BLaER1 (cell line): ENCODE results near the gene SYT6.

Experiments used
- H3K27ac ChIP-seq: shearing (Covaris generic); formaldehyde crosslinking; 2 replicates; pipeline ENCODE4 v1.8.1; 2022
- H3K27me3 ChIP-seq: shearing (Covaris generic); formaldehyde crosslinking; 2 replicates; pipeline ENCODE4 v1.8.1; 2022
- H3K36me3 ChIP-seq: shearing (Covaris generic); formaldehyde crosslinking; 2 replicates; pipeline ENCODE4 v1.8.1; 2022
- H3K4me1 ChIP-seq: shearing (Covaris generic); formaldehyde crosslinking; 2 replicates; pipeline ENCODE4 v1.8.1; 2022
- H3K4me2 ChIP-seq: shearing (Covaris generic); formaldehyde crosslinking; 2 replicates; pipeline ENCODE4 v1.8.1; 2022
- H3K4me3 ChIP-seq: shearing (Covaris generic); formaldehyde crosslinking; 2 replicates; pipeline ENCODE4 v1.8.1; 2022
- H3K9ac ChIP-seq: shearing (Covaris generic); formaldehyde crosslinking; 2 replicates; pipeline ENCODE4 v1.8.1; 2022
- H3K9me3 ChIP-seq: shearing (Covaris generic); formaldehyde crosslinking; 2 replicates; pipeline ENCODE4 v1.8.1; 2022
- H4K20me1 ChIP-seq: shearing (Covaris generic); formaldehyde crosslinking; 2 replicates; pipeline ENCODE4 v1.8.1; 2022
- Cebpa-rat ChIP-seq: shearing (Covaris generic); IDR thresholded peaks from 2 replicates; pipeline ENCODE4 v1.8.1; 2022

SYT6 gene

GRCh38 chr1:114155706-114156105, 2.0 kb upstream of the SYT6 start:
- TF ChIP-seq Cebpa-rat: no peak
- Histone ChIP-seq H4K20me1 (no peaks in the 10 kb centered on the region), H3K27me3 (peaks cover 46% of the 10 kb centered on the region), H3K9me3 (peaks cover 32% of the 10 kb centered on the region), H3K27ac (no peak overlapping the region), H3K4me3 (no peak overlapping the region), H3K4me2 (no peak overlapping the region), H3K9ac (no peak overlapping the region), H3K36me3 (no peaks in the 10 kb centered on the region), H3K4me1 (no peaks in the 10 kb centered on the region)

DNA sequence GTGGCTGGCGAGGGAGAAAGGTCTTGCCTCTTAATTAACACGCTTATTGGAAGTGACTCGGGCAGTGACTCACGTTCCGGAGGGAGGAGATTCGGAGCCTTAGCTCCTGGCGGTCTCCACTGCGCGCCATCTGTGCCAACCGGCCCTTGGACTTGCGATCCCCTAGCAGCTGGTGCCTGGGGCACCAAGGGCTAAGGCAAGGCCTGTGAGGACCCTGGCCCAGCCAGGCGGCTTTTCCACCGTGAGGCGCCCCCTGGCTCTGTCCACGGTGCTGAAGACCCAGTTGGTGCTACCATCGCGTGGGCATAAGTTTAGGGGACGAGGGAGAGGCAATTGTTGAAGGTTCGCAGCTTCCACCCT, 1.3 kb upstream of the SYT6 start:
- TF ChIP-seq Cebpa-rat: no peak
- Histone ChIP-seq H3K4me1 (no peaks in the 10 kb centered on the region), H3K4me3 (no peak overlapping the region), H3K9ac (no peak overlapping the region), H3K27ac (no peak overlapping the region), H4K20me1 (no peaks in the 10 kb centered on the region), H3K9me3 (peaks cover 32% of the 10 kb centered on the region), H3K4me2 (no peak overlapping the region), H3K36me3 (no peaks in the 10 kb centered on the region), H3K27me3 (peaks cover 46% of the 10 kb centered on the region)

DNA sequence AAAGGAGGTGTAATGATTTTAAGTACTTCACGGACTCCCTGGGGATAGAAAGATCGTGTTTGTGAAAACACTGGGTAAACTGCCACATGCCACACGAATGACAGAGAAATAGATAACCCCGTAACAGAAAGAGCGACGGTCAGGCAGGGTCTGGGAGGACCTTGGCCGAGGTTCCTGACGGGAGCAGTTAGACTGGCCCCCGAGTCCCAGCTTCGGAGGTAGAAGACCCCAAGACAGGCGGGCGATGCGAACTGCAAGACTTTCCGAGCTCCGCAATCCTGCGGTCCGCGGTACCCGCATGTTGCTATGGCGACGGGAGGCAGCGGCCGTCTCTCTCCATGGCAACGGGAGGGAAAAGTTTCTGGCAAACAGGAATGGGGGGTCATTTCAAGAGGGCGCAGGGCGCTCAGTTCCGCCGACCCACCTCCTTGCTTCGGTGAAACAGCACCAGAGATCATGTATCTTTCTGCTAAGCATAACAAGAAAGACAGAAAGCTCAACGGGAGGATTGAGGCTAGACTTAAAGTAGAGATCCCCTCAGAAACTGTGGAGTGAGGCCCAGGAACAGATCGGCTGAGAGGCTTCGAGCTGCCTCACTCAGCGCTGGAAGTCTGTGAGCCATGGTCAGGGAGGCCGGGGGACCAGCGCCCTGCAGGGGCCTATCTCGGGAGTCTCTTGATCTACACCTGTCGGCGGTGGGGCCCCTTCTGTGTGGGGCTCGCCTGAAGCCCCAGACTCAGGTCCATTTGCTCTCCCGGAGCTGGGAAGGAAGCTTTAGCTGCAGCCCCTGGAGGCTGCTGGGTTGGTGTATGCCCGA, 685 bp upstream of the SYT6 start:
- H3K4me3 ChIP-seq: no peak overlapping the region
- peaks cover 32% of the 10 kb centered on the region for H3K9me3 ChIP-seq
- no peaks in the 10 kb centered on the region for H4K20me1 ChIP-seq
- H3K9ac ChIP-seq: no peak overlapping the region
- no peaks in the 10 kb centered on the region for H3K36me3 ChIP-seq
- no peak overlapping the region for H3K4me2 ChIP-seq
- H3K27me3 ChIP-seq: peaks cover 46% of the 10 kb centered on the region
- no peak for TF ChIP-seq Cebpa-rat
- H3K4me1 ChIP-seq: no peaks in the 10 kb centered on the region
- no peak overlapping the region for H3K27ac ChIP-seq

GRCh38 chr1:114152508-114153260, 985 bp downstream of the SYT6 start:
- no peak for TF ChIP-seq Cebpa-rat
- Histone ChIP-seq H3K27ac (no peak overlapping the region), H3K9ac (no peak overlapping the region), H3K9me3 (peaks cover 32% of the 10 kb centered on the region), H3K36me3 (no peaks in the 10 kb centered on the region), H3K4me2 (no peak overlapping the region), H4K20me1 (no peaks in the 10 kb centered on the region), H3K4me1 (no peaks in the 10 kb centered on the region), H3K27me3 (peaks cover 46% of the 10 kb centered on the region), H3K4me3 (no peak overlapping the region)

- no peak overlapping the region for H3K4me2 ChIP-seq
- H3K36me3 ChIP-seq: no peaks in the 10 kb centered on the region
- H3K27ac ChIP-seq: no peak overlapping the region
- H4K20me1 ChIP-seq: no peaks in the 10 kb centered on the region
- H3K4me3 ChIP-seq: no peak overlapping the region
- H3K27me3 ChIP-seq: peaks cover 46% of the 10 kb centered on the region
- H3K9ac ChIP-seq: no peak overlapping the region
- no peaks in the 10 kb centered on the region for H3K4me1 ChIP-seq
- TF ChIP-seq Cebpa-rat: no peak
- peaks cover 32% of the 10 kb centered on the region for H3K9me3 ChIP-seq
Measured at GRCh38 chr1:114152089-114152507, 1.6 kb downstream of the SYT6 start.

DNA sequence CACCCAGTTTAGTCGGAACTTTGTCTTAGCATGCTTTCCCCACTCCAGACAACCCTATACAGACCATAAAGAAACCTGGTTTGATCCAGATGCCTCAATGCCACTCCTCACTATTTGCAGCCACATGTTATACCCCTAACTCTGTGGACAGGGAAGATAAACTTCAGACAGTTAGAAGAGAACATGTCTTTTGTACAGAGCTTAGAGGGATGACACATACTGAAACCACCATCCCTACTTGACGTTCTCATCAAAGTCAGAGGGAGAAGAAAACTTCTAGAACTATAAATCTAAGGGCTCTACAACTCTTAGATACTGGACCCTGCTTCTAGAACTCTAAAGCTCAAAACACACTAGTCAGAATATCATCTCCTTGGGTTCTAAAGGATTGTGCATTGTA, 3.7 kb downstream of the SYT6 start:
- Histone ChIP-seq H3K9ac (no peak overlapping the region), H3K4me2 (no peak overlapping the region), H3K4me1 (no peaks in the 10 kb centered on the region)

DNA sequence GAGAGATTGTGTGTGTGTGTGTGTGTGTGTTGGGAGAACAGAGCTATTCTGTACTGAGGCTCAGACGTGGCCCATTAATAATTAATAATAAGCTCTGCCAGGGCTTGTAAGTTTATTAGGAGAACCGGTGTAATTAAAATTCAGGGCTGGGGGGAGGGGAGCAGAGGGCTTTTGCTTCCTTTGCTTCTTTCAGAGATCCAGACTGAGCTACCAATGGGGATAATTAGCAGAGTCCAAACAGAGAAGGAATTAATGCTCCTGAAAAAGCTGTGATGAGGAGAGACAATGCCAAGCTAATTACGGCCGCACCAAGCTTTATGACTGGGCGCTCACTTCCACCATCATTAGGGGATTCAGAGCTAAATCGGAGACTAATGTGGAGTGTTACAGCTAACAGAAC, 4.5 kb downstream of the SYT6 start:
- no peak overlapping the region for H3K27ac ChIP-seq
- H3K4me1 ChIP-seq: no peaks in the 10 kb centered on the region
- no peak overlapping the region for H3K4me2 ChIP-seq
- TF ChIP-seq Cebpa-rat: no peak
- no peaks in the 10 kb centered on the region for H4K20me1 ChIP-seq
- H3K9me3 ChIP-seq: peaks cover 23% of the 10 kb centered on the region
- no peaks in the 10 kb centered on the region for H3K36me3 ChIP-seq
- no peak overlapping the region for H3K9ac ChIP-seq
- peaks cover 34% of the 10 kb centered on the region for H3K27me3 ChIP-seq
- no peak overlapping the region for H3K4me3 ChIP-seq

More for the DNA sequence above, 3.7 kb downstream of the SYT6 start:
- Histone ChIP-seq H3K4me3 (no peak overlapping the region), H3K36me3 (no peaks in the 10 kb centered on the region), H3K9me3 (peaks cover 31% of the 10 kb centered on the region), H4K20me1 (no peaks in the 10 kb centered on the region), H3K27ac (no peak overlapping the region), H3K27me3 (peaks cover 42% of the 10 kb centered on the region)
- no peak for TF ChIP-seq Cebpa-rat

- Histone ChIP-seq H3K9ac (no peak overlapping the region), H3K4me3 (no peak overlapping the region), H3K4me1 (no peaks in the 10 kb centered on the region), H3K4me2 (no peak overlapping the region), H3K27ac (no peak overlapping the region), H3K27me3 (no peaks in the 10 kb centered on the region), H3K9me3 (no peaks in the 10 kb centered on the region; the same call in 1 of the 2 replicates), H4K20me1 (no peaks in the 10 kb centered on the region), H3K36me3 (no peaks in the 10 kb centered on the region)
- TF ChIP-seq Cebpa-rat: no peak
Measured at GRCh38 chr1:114145504-114146151, 8.0 kb downstream of the SYT6 start.

DNA sequence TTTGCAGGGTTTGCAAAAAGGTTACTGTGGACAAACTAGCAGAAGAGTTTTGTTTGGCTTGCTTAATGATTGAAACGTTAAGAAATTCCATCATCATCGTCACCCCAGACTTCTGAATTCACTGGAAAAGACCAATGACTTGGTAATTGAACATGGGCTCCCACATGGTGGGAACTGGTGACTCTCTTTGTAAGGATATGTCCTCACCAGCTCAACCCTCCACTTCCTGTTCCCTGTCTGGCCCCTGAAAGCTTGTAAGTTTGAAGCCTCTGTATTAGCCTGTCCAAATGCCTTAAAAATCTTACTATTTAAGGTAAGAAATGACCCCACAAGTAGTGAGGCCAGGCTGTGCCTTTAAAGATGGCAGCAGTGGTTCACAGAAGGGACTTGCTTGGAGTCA, 9.7 kb downstream of the SYT6 start:
- TF ChIP-seq Cebpa-rat: no peak
- H3K4me3 ChIP-seq: no peak overlapping the region
- H3K4me1 ChIP-seq: no peaks in the 10 kb centered on the region
- no peaks in the 10 kb centered on the region for H4K20me1 ChIP-seq
- no peaks in the 10 kb centered on the region for H3K27me3 ChIP-seq
- H3K9me3 ChIP-seq: no peaks in the 10 kb centered on the region; the same call in 1 of the 2 replicates
- H3K36me3 ChIP-seq: no peaks in the 10 kb centered on the region
- no peak overlapping the region for H3K9ac ChIP-seq
- H3K4me2 ChIP-seq: no peak overlapping the region
- no peak overlapping the region for H3K27ac ChIP-seq

DNA sequence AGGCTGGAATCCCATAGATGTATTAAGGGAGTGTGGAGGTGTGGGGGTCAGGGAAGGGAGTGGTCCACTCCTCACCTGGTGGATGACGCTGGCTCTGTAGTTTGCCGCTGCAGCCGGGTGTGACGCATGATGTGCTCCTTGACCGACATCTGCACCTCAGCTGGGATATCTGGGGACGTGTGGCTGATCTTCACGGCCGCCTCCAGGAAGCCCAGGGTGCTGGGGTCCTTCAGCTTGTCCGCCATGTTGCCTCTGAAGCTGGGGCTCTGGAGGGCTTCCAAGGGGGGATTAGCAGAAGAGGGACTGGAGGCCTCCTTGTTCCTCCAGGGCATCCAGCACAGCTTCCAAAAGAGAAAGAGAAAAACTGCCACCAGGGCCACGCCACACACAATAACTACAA, 14.1 kb downstream of the SYT6 start:
- H3K27me3 ChIP-seq: no peaks in the 10 kb centered on the region
- no peaks in the 10 kb centered on the region for H4K20me1 ChIP-seq
- H3K36me3 ChIP-seq: no peaks in the 10 kb centered on the region
- H3K4me2 ChIP-seq: no peak overlapping the region
- no peak overlapping the region for H3K27ac ChIP-seq
- no peak for TF ChIP-seq Cebpa-rat
- no peaks in the 10 kb centered on the region; the same call in 1 of the 2 replicates for H3K9me3 ChIP-seq
- no peak overlapping the region for H3K9ac ChIP-seq
- H3K4me3 ChIP-seq: no peak overlapping the region
- H3K4me1 ChIP-seq: no peaks in the 10 kb centered on the region
